ENCODE results near the gene PTH2.
"Not testable (repeated sequence)": the region's sequence is repeated elsewhere in the genome, so short reads cannot be mapped to it uniquely, and the experiment has no call there.

The PTH2 gene

GRCh38 chr19:49448432-49448786 lies 25.2 kb upstream of the PTH2 start:
- H3K4me3 ChIP-seq (ENCODE audit: low read depth, low read length), result no peak overlapping the region
- DNase-seq (ENCODE audit: low read depth), result no peak
- TF ChIP-seq CTCF (IDR thresholded peaks at IDR 0.05; ENCODE audit: control insufficient read depth, extremely low read depth, insufficient read depth), result no peak

- DNase-seq (ENCODE audit: low read depth), result no peak
- H3K4me3 ChIP-seq (ENCODE audit: low read depth, low read length), result no peak overlapping the region
- no peak for TF ChIP-seq CTCF (IDR thresholded peaks at IDR 0.05; ENCODE audit: control insufficient read depth, extremely low read depth, insufficient read depth)
Measured at GRCh38 chr19:49447485-49448431, 24.5 kb upstream of the PTH2 start.

- no peak overlapping the region for H3K4me3 ChIP-seq (ENCODE audit: low read depth, low read length)
- TF ChIP-seq CTCF (IDR thresholded peaks at IDR 0.05; ENCODE audit: control insufficient read depth, extremely low read depth, insufficient read depth), result no peak
- no peak for DNase-seq (ENCODE audit: low read depth)
Measured at GRCh38 chr19:49445997-49446396, 22.8 kb upstream of the PTH2 start.

- DNase-seq (ENCODE audit: low read depth); H3K4me3 ChIP-seq (ENCODE audit: low read depth, low read length): not testable (repeated sequence)
Measured at GRCh38 chr19:49444100-49444700, 21.0 kb upstream of the PTH2 start.

GRCh38 chr19:49443366-49444099 lies 20.3 kb upstream of the PTH2 start:
- DNase-seq (ENCODE audit: low read depth), result peak; percentile 74
- peak; percentile 94 for TF ChIP-seq CTCF (IDR thresholded peaks at IDR 0.05; ENCODE audit: control insufficient read depth, extremely low read depth, insufficient read depth)
- H3K4me3 ChIP-seq (ENCODE audit: low read depth, low read length), result peak overlapping the region; percentile 57

GRCh38 chr19:49442771-49443365 lies 19.6 kb upstream of the PTH2 start:
- DNase-seq (ENCODE audit: low read depth), result peak; percentile 76
- H3K4me3 ChIP-seq (ENCODE audit: low read depth, low read length), result peak overlapping the region; percentile 57
- no peak for TF ChIP-seq CTCF (IDR thresholded peaks at IDR 0.05; ENCODE audit: control insufficient read depth, extremely low read depth, insufficient read depth)

GRCh38 chr19:49442354-49442753 lies 19.1 kb upstream of the PTH2 start:
- H3K4me3 ChIP-seq (ENCODE audit: low read depth, low read length), result 0 out of 2 replicates have a peak overlapping the region, but pooled peaks have one; percentile 2
- no peak for TF ChIP-seq CTCF (IDR thresholded peaks at IDR 0.05; ENCODE audit: control insufficient read depth, extremely low read depth, insufficient read depth)
- DNase-seq (ENCODE audit: low read depth), result no peak
